ENCODE measurements around the gene GREB1.

Gene GREB1

GRCh38 chr2:11581124-11581796 is 47.4 kb downstream of the GREB1 start:
- DNase-seq = no peak

- no peak for DNase-seq
These were observed 48.2 kb downstream of the GREB1 start for GRCh38 chr2:11581797-11582611.

GRCh38 chr2:11582612-11582861 is 48.7 kb downstream of the GREB1 start:
- DNase-seq = peak in 6 of 14 donors; percentile 16 to 61 (median 43)

- peak in 7 of 14 donors; percentile 10 to 73 (median 61) for DNase-seq
These were observed 49.3 kb downstream of the GREB1 start for GRCh38 chr2:11582862-11583752.

- peak in 12 of 14 donors; percentile 13 to 75 (median 45) for DNase-seq
These were observed 50.1 kb downstream of the GREB1 start for GRCh38 chr2:11583840-11584524.

GRCh38 chr2:11584525-11585056 is 50.7 kb downstream of the GREB1 start:
- DNase-seq = no peak

- no peak for DNase-seq
These were observed 51.2 kb downstream of the GREB1 start for GRCh38 chr2:11585071-11585470.

GRCh38 chr2:11588228-11589110 is 54.6 kb downstream of the GREB1 start:
- DNase-seq = no peak

- no peak for DNase-seq
These were observed 55.6 kb downstream of the GREB1 start for GRCh38 chr2:11589316-11589940.

GRCh38 chr2:11590193-11590592 is 56.3 kb downstream of the GREB1 start:
- DNase-seq = no peak

GRCh38 chr2:11591091-11591490 is 57.2 kb downstream of the GREB1 start:
- no peak for DNase-seq

- no peak for DNase-seq
These were observed 59.1 kb downstream of the GREB1 start for GRCh38 chr2:11592671-11593574.

GRCh38 chr2:11596801-11597200 is 63.0 kb downstream of the GREB1 start:
- DNase-seq = no peak

- peak in 1 of 14 donors; percentile 24 for DNase-seq
These were observed 63.8 kb downstream of the GREB1 start for GRCh38 chr2:11597538-11598225.

GRCh38 chr2:11598228-11598731 is 64.4 kb downstream of the GREB1 start:
- no peak for DNase-seq

GRCh38 chr2:11602563-11603204 is 68.8 kb downstream of the GREB1 start:
- no peak for DNase-seq

- DNase-seq = no peak
These were observed 76.9 kb downstream of the GREB1 start for GRCh38 chr2:11610624-11611242.

GRCh38 chr2:11611251-11611650 is 77.4 kb downstream of the GREB1 start:
- no peak for DNase-seq
